GM18502 (cell line): ENCODE results near the gene PDHB.
"Not testable (repeated sequence)": the region's sequence is repeated elsewhere in the genome, so short reads cannot be mapped to it uniquely, and the experiment has no call there.

Source experiments
- ATAC-seq: cut with Tn5 transposase; IDR thresholded peaks from one replicate; pipeline ENCODE4 v1.9.1; 2021; ENCODE audit warnings: mild to moderate bottlenecking; ENCODE audit not compliant: unreplicated experiment, poor library complexity

PDHB gene

DNA sequence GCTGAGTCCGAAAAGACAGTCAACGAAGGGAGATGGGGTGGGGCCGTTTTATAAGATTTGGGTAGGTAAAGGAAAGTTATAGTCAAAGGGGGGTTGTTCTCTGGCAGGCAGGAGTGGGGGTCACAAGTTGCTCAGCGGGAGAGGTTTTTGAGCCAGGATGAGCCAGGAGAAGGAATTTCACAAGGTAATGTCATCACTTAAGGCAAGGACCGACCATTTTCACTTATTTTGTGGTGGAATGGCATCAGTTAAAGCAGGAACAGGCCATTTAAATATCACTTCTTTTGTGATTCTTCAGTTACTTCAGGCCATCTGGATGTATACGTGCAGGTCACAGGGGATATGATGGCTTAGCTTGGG is 7.3 kb upstream of the PDHB start:
- ATAC-seq, result not testable (repeated sequence)

DNA sequence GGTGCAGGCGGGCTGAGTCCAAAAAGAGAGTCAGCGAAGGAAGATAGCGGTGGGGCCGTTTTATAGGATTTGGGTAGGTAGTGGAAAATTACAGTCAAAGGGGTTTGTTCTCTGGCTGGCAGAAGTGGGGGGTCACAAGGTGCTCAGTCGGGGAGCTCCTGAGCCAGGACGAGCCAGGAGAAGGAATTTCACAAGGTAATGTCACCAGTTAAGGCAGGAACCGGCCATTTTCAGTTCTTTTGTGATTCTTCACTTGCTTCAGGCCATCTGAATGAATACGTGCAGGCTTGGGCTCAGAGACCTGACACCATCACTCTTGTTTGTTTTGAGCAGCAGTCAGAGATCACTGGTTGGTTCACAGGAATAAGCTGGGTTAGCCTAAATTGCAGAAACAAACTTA is 3.6 kb upstream of the PDHB start:
- ATAC-seq, result not testable (repeated sequence)

DNA sequence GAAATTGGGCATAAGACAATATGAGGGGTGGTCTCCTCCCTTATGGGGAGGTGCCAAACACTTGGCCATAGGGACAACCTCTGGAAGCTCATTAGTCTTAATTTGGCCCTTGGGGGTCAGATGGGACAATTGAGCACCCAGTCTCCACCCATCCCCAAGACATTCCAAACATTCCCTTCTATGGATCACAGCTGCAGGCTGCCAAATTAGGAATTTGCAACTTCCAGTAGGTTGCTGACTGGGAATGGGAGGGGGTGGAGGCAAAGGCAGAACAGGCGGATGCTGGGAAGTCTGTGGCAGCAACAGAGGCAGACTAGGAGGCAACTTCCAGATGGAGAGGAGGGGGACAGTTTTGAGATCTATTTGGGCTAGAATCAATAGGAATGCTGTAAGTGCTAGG is 1.4 kb upstream of the PDHB start:
- no peak for ATAC-seq

DNA sequence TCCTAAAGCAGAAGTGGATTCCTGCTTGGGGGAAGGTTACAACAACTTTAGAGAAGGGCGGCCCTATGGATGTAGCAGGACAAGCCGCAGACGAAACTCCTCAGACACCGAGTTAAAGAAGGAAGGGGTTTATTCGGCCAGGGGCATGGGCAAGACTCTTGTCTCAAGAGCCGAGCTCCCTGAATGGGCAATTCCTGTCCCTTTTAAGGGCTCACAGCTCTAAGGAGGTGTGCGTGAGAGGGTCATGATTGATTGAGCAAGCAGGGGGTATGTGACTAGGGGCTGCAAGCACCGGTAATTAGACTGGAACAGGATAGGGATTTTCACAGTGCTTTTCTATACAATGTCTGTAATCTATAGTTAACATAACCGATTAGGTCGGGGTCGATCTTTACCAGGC is 879 bp upstream of the PDHB start:
- no peak for ATAC-seq

DNA sequence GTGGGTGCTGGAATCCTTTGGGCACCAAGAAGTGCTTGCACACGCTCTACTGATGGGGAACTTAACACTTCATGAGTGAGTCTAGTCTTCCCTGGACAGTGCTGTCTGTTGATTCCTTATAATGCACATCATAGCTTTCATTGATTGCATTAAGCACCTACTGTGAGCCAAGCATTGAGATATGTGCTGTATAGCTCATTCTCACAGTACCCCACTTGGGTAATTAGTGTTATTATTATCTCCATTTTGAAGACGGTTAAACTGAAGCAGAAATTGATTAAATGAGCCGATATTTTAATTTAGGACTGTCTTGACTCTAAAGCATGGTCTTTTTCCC is 504 bp upstream of the PDHB start:
- ATAC-seq, result no peak

DNA sequence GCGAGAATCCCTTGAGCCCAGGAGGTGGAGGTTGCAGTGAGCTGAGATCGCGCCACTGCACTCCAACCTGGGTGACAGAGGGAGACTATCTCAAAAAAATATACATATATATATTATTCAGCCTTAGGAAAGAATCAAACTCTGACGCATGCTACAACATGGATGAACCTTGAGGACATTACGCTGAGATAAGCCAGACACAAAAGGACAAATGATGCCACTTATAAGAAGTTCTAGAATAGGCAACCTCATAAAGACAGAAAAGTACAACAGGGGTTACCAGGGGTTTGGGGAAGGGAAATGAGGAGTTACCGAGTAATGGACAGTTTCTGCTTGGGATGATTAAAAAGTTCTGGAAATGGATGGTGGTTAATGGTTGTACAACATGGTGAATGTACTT is 727 bp downstream of the PDHB start:
- ATAC-seq, result no peak

DNA sequence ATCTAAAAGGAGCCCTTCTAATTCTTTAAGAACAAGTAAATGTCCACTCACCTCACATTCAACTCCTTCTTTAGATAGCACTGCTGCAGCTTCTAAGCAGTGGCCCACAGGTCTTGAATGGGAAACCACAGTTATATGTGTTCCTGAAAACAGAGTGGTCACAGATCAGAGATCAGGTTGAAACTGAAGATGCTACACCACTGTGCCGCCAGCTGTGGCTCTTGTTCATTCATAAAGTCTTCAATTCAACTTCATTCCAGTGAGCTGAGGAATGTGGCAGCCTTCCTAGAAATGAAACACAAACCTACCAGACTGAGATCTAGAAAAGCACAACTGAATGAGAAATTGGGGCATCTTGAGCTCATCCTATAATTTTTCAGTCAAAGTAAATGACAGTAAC is 4.0 kb downstream of the PDHB start:
- no peak for ATAC-seq

DNA sequence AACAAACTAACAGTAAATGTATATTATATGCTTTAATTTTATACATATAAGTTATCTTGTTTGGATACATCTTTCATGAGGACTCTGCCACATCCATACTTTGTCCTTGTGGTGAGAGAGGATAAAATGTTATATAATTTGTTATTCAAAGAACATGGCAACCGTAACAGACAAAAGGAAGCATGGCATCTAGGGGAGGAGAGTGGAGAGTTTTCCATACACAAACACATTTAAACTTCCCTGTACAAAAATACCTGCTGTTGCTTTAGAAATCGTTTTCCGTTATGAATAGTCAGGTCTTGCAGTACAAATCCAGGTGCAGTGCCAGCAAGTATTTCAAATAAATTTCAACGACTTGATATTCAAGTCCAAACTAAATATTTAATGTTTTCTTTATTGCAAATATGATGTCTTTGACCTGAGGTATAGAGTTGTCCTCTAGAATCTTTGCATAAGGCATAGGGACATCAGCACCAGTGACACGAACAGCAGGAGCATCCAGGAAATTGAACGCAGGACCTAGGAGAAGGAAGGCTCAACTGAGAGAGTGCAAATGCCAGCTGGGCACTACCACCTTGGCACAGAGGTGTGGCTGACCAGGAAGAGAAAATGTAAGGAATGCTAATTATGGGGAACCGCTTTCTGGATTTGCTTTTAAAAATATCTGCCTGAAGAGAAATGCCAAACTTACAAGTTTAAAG is 5.8 kb downstream of the PDHB start:
- ATAC-seq, result no peak

DNA sequence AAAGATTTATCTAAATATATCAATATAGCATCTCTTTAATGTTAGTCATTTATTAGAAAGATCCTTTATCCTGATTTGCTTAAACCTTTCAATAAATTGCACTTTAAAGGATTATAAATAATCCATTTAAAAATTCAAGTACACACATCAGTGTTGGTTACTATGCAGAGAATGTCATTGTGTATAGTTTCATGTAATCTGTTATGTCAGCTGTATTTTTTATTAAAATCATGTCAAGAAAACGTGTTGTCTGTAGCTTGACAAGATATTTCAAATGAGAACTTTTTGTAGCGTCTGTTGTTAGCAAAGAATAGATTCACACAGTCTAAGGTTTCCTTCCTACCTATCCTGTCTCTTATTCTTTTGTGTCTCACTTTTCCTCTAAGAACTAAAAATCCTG is 7.8 kb downstream of the PDHB start:
- ATAC-seq, result no peak

DNA sequence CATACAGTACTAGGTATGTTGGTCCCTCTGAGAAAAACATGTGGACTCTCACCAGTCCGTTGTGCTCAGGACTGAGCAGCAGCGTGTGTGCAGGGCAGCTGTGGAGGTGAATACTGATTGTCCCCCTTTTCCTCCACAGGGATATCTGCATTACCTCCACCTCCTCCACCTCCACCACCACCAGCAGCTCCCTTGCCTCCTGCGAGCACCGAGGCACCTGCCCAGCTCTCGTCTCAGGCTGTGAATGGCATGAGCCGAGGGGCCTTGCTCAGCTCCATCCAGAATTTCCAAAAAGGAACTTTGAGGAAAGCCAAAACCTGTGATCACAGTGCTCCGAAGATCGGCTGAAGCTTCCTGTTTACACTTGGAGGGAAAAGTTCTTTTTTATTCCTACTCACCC is 9.0 kb downstream of the PDHB start:
- ATAC-seq, result no peak

DNA sequence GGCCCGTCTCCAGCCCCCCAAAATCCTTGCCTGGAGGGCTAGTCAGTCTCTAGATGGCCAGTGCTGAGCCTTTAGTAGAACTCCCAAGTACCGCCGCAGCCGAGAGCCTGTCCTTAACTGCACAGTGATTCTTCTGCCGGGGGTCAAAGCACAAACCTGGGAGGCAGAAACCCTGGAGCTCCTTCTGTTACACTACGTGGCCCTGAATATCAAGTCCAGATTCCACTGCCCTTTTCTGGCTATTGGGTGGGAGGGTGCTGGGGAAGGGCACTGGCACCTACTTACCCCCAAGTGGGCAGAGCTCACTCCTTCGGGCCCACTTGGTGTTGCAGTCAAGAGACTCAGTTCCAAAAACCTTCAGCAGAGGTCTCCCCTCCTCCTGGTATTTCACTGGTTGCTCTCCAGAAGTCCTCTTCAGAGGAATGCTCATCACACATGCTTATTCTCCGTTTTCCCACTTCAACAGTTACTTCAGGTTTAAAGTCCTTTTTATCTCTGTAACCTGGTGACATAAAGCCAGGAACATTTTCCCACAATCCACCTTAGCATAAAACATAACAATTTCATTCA is 10.8 kb downstream of the PDHB start:
- ATAC-seq, result no peak

DNA sequence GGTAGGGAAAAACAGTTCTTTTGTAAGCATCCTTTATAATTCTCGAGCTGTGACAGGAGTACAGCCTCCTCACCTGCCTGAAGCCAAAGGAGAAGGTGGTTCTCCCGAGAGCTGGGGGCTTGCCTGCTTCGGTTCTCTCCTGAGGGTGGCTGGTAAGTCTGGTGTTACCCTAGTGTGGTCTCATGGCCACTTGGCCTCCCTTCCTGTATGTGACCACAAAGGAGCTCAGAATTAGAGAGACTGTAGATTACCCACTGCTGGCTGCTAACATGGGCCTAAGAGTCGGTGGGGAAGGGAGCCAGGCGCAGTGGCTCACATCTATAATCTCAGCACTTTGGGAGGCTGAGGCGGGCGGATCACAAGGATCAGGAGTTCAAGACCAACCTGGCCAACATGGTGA is 12.6 kb downstream of the PDHB start:
- ATAC-seq, result no peak

DNA sequence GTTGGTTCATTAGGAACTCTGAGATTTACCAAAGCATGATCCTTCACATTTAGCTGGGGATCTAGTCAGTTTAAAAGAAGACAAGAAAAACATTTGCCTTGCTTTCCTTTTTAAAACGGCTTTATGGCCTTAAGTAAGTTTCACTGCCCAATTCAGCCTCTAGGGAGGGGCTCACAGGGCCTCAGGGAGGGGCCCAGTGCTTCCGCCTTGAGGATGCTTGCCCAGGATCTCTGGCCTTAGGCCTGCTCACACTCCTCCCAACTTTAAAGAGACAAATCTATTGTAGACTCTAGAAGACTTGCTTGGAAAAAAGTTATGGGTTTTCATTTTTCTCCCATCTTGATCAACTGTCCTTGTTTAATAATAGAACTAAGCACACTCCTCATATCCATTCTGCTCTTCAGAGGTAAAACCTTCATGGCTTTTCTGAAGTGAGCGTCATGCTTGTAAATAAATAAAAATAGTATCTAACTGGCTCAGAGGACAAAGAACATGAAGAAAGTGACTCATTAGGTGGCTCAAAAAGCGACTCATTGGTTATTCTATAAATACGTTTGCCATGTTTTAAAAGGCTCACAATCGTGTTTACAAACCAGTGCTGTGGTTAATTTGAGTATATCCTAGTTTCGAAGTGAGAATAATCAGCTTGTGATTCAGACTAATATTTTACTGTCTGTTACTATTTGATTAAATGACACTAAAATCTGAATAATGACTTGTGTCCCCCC is 13.7 kb downstream of the PDHB start:
- ATAC-seq, result peak; percentile 82

DNA sequence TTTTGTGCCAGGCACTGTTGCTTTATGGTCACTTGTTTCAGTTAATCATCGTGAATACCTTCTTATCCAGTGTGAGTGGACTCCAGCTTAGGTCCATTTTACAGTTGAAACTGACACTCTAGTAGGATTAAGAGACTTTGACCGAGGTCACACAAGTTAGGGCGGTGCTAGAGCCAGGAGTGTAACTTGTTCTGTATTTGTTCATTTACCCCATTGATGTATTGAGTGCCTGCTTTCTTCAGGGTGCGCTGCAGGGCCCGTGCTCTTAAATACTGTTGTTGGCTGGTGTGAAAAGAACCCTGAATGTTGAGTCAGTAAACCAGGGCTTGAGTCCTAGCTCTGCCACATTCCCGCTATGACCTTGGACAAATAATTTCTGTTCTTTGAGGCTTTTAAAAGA is 15.4 kb downstream of the PDHB start:
- ATAC-seq, result no peak

DNA sequence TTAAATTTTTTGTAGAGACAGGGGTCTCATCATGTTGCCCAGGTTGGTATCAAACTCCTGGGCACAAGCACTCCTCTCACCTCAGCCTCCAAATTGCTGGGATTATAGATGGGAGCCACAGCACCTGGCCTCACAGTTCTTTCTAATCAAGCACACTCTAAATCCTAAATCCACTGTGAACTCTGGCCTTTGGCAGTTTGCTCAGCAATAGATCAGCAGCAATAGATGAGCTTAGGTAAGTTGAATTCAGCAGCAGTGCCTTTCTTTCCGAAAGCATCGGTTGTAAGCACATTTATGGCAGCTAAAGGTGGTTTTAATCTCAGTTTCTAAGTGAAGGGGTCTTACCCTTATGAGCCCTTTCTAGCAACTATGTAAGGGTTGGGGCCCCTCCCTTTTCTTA is 16.6 kb downstream of the PDHB start:
- ATAC-seq, result no peak

DNA sequence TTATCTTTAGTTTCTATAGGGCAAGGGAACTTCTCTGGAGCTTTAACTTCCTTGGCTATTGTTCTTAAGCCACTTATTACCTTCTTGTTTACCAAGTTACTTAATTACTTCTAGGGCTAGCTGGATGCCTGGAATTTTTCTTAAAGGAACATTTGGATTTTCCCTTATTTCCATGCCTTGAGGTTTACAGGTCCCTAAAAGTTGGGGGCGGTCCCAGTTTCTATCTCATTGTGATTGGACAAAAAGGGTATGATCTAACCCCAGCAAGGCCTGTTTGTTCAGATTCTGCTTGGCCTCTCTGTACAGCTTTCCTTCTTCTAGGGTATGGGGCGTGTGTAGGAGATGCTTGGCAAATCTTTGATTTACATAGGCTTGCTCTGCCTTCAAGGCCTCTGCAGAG is 17.4 kb downstream of the PDHB start:
- no peak for ATAC-seq

DNA sequence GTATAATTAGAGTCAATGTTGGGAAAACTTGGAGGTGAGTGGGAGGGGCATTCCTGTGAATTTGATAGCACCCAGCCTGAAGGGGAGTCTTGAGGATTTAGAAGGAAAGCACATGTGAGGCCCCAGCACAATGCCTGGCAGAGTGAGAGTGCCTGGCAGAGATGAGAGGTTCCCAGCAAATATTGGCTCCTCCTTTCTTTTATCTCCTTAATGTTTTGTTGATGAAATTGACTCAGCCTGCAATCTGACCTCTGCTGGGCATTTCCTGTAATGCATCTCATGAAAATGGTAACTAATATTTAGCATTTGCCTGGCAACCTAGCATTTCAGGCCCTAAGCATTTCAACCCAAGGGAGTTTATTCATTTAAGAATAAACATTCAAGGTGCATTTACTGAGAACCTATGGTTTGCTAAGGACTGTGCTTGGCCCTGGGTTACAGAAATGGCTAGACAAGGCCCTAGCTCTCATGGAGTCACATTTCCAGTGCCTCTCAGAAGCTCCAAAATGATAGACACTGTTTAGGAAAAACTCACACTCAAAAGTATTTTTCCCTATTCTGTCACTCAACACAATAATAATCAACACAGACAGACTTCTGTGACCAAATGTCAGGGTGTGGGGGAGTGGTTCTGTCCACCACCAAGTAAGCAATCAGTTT is 19.0 kb downstream of the PDHB start:
- ATAC-seq, result no peak

DNA sequence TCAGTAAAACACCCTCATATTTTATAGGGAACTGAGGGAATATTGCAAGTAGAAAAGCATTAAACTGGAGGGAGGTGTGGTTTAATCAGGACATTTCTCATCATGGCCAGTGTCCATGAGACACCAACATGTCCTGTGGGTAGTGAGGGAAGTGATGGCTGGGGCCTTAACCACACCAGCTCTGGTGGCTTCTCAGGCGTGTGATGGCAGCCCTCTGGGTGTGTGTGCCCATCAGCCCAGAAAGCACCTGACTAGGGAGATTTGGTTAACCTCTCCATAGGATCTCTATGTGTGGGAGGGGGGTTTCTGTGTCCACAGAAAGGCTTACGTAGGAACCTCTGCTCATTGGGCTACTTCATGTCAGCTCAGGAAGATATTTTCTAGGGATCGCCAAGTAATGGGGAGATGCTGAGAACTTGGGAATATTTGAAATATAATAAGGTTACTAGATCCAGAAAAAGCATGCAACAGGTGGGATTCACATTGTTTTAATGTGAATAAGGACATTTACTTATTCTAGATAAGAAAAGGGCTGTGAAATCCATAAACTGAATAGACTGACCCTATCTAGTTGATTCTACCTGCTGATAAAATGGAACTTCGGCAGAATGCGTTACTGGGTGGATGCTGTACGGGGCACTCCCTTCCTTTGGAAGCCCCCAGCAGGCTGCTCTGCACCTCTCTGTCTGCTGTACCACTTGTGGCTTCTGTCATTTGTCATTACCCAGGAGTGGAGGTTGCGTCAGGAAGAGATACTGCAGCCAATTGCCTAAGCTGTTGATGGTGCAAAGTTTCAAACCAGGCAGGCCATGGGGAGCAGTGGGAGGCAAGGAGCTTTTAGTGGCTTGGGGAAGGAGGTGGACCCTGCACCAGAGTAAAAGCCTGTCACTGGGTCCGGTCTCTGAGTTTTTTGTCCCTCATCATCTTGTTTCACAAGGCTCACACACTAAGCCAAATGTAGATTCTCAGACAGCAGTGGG is 21.5 kb downstream of the PDHB start:
- no peak for ATAC-seq

DNA sequence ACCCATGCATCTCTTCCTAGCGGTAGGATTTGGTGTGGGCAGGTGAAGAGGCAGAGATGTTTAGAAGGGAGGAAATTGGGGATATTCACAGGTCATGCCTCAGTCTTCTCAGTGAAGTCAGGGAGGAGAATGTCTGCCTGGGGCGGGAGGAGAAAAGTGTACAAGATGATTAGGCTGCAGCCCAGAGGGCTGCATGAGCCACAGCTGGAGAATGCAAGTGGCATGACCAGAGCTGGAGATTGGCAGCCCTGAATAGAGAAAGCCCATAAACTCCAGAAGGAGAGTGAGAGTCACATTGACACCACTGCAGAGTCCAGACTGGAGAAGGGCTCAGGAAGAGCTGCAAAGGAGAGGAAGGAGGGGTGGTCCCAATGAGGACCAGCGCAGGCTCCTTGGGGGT is 22.6 kb downstream of the PDHB start:
- ATAC-seq, result no peak

DNA sequence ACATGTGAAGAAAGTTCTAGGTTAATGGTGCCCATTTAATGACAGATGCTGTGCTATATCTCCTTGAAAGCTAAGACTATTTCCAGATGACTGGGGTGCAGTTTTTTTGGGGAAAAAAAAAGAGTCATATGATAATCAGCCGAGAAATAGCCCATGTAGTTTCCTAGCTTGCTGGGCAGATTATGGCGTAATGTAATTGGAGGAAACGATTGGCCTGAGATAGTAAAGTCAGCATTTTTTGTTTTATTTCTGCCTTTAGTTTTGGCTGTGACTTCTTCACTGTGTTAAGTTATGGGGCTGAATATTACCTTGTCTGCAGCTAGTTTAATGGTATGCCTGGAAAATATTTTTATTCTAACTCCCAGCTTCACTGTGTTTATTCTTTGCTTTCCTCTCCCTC is 24.0 kb downstream of the PDHB start:
- no peak for ATAC-seq
